Upper lobe of right lung (tissue), 1 donor: ENCODE results near the gene TENM4. TPM values are rescaled to one million over a fixed set of nuclear protein-coding genes. Genes with fewer than 3 reads are reported as not detected.

Experiments used
- ATAC-seq: fragments of 200-7000 bp; cut with Tn5 transposase; one replicate; pipeline ENCODE4 v1.9.1; 2020; ENCODE audit warnings: mild to moderate bottlenecking, moderate library complexity
- DNase-seq: peaks from one replicate; pipeline ENCODE4 v3.0.0-alpha.2; 2020
- H3K27ac ChIP-seq: fragments of 200-600 bp; one replicate; pipeline ENCODE4 v1.8.0; 2022
- H3K27me3 ChIP-seq: fragments of 200-600 bp; one replicate; pipeline ENCODE4 v1.8.0; 2022; ENCODE audit warnings: mild to moderate bottlenecking
- H3K36me3 ChIP-seq: fragments of 200-600 bp; one replicate; pipeline ENCODE4 v1.8.0; 2022
- H3K4me1 ChIP-seq: fragments of 200-600 bp; one replicate; pipeline ENCODE4 v1.8.0; 2022
- H3K4me3 ChIP-seq: fragments of 200-600 bp; one replicate; pipeline ENCODE4 v1.8.0; 2022; ENCODE audit warnings: mild to moderate bottlenecking
- H3K9me3 ChIP-seq: fragments of 200-600 bp; one replicate; pipeline ENCODE4 v1.8.0; 2022
- intact Hi-C: fragments of 100-400 bp; cut with DNase I; formaldehyde crosslinking; loops from one replicate; pipeline ENCODE4 v1.11.0; 2022
- total RNA-seq: library from RNA; stranded (reverse); fragmentation: NEBNext Ultra II Directional; extraction: Animal tissue kit (Norgen Biotek cat#: 25700); gene quantifications from one replicate; pipeline ENCODE4 v1.2.1, GENCODE V29; 2021
- TF ChIP-seq, protein P1 (sequence below): fragments of 200-600 bp; IDR thresholded peaks from one replicate; pipeline ENCODE4 v1.8.0; 2022; ENCODE audit warnings: antibody characterized with exemption
- donor health status: DM: no; HTN: yes; CAD: no; lungs with severe emphysema.

The TENM4 gene
- total RNA-seq, 1 donor from 2014 or later, result 4.3 TPM

GRCh38 chr11:79285756-79286155 lies 155.1 kb downstream of the TENM4 start:
- no peaks in the 10 kb centered on the region for H3K4me1 ChIP-seq
- intact Hi-C loops, result no loop called here
- no peaks in the 10 kb centered on the region for H3K36me3 ChIP-seq
- H3K4me3 ChIP-seq, result no peak overlapping the region
- ATAC-seq (no peak), DNase-seq (no peak)
- TF ChIP-seq, protein P1, sequence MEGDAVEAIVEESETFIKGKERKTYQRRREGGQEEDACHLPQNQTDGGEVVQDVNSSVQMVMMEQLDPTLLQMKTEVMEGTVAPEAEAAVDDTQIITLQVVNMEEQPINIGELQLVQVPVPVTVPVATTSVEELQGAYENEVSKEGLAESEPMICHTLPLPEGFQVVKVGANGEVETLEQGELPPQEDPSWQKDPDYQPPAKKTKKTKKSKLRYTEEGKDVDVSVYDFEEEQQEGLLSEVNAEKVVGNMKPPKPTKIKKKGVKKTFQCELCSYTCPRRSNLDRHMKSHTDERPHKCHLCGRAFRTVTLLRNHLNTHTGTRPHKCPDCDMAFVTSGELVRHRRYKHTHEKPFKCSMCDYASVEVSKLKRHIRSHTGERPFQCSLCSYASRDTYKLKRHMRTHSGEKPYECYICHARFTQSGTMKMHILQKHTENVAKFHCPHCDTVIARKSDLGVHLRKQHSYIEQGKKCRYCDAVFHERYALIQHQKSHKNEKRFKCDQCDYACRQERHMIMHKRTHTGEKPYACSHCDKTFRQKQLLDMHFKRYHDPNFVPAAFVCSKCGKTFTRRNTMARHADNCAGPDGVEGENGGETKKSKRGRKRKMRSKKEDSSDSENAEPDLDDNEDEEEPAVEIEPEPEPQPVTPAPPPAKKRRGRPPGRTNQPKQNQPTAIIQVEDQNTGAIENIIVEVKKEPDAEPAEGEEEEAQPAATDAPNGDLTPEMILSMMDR, result no peak
- H3K27ac ChIP-seq, result no peak overlapping the region
- H3K9me3 ChIP-seq, result no peaks in the 10 kb centered on the region
- no peaks in the 10 kb centered on the region for H3K27me3 ChIP-seq

DNA sequence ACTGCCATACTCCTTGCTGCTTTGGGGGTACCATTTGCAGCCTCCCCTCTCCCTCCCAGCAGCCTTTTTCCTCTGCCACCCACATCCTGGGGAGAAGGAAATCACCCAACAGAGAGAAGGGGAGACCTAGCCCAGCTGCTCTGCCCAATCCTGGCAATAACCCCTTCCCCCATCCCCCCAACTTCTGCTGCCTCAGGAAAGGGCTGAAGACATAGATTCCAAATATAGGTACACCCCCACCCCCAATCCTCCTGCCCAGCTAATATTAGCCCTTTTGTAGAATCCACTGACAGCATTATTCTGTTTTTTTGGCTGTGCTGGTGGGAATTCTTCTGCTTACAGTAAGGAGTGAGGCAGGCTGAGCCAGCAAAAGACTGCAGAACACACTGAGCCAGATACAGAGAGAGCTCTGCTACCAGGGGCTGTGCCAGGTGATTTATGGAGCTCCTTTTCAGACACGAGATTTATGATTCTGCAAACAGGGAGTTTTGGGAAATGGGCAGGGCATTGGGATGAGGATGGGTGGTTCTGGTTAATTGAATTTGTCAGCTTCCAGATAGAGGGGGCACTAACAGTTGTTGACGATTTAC lies 164.0 kb downstream of the TENM4 start:
- TF ChIP-seq, protein P1, result no peak
- H3K9me3 ChIP-seq, result no peaks in the 10 kb centered on the region
- H3K27me3 ChIP-seq, result no peaks in the 10 kb centered on the region
- H3K36me3 ChIP-seq, result no peaks in the 10 kb centered on the region
- intact Hi-C loops, result no loop called here
- H3K27ac ChIP-seq, result no peak overlapping the region
- DNase-seq (no peak), ATAC-seq (no peak)
- H3K4me3 ChIP-seq, result no peak overlapping the region
- no peaks in the 10 kb centered on the region for H3K4me1 ChIP-seq

GRCh38 chr11:79274636-79275331 lies 166.0 kb downstream of the TENM4 start:
- no peak overlapping the region for H3K4me3 ChIP-seq
- DNase-seq, result no peak
- no peak for ATAC-seq
- TF ChIP-seq, protein P1, result no peak
- H3K27ac ChIP-seq, result no peak overlapping the region
- intact Hi-C loops, result no loop called here
- H3K4me1 ChIP-seq, result no peaks in the 10 kb centered on the region
- no peaks in the 10 kb centered on the region for H3K27me3 ChIP-seq
- no peaks in the 10 kb centered on the region for H3K9me3 ChIP-seq
- H3K36me3 ChIP-seq, result no peaks in the 10 kb centered on the region

DNA sequence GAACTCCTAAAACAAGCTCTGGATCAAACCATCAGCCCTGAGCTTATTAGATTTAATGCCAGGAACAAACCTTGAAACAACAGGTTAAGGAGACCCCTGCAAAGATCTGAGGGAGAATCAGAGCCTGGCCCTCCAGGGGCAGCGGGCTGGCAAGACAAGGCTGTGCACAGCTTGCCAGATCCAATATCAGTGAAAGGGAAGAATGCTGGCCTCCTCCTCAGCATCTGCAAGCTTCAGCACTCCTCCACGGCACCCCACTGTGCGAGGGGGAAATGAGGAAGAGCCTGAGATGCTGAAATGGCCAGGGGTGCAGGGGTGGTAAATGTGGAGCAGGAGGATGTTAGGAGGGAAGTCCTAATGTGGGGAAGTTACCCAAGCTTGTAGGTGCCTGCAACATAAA lies 167.0 kb downstream of the TENM4 start:
- intact Hi-C loops, result no loop called here

DNA sequence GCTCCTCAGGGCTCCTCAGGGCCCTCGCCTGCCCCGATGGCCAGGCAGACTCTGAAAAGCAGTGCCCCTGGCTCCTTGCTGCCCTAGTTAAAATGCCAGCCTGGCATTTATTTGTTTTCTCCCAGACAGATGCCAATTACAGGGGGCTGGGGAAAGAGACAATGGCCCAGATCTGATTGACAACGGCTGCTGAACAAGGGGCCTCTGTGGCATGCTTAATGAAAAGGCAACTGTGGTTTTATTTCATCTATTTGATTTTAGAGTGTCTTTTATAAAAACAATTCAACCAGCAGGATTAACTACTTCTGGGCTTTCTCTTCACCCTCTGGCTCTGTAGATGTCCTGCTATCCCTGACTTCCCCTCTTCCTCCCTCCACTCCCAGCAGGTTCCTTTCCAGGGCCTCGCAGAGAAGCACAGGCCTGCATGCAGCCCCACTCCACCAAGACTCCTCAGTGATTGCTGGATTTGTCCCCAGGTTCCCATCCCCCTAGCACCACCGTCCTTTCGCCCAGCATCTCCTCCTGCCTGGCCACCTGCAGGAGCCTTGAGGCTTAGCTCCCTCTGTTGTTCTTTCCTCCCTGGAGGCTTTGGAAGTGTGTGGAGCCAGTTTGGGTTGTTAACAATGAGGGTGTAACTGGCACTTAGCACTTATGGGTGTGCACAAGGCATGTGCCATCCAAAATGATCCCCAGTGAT lies 171.1 kb downstream of the TENM4 start:
- H3K4me3 ChIP-seq, result no peak overlapping the region
- no peak overlapping the region for H3K27ac ChIP-seq
- intact Hi-C loops, result no loop called here
- DNase-seq (no peak), ATAC-seq (no peak)
- H3K27me3 ChIP-seq, result no peaks in the 10 kb centered on the region
- H3K9me3 ChIP-seq, result no peaks in the 10 kb centered on the region
- no peaks in the 10 kb centered on the region for H3K36me3 ChIP-seq
- TF ChIP-seq, protein P1, result no peak
- H3K4me1 ChIP-seq, result no peaks in the 10 kb centered on the region

More for the DNA sequence above, 167.0 kb downstream of the TENM4 start:
- H3K4me3 ChIP-seq, result no peak overlapping the region
- H3K27ac ChIP-seq, result no peak overlapping the region
- TF ChIP-seq, protein P1, result no peak
- no peaks in the 10 kb centered on the region for H3K36me3 ChIP-seq
- ATAC-seq (no peak), DNase-seq (no peak)
- H3K27me3 ChIP-seq, result no peaks in the 10 kb centered on the region
- no peaks in the 10 kb centered on the region for H3K9me3 ChIP-seq
- no peaks in the 10 kb centered on the region for H3K4me1 ChIP-seq
